ENCODE measurements around the gene TMEM127. TPM values are rescaled to one million over a fixed set of nuclear protein-coding genes. Genes with fewer than 3 reads are reported as not detected.

TMEM127 gene
- total RNA-seq, 4 donors from 2014 or later, result 26.4 to 42.8 (median 29.9) TPM

GRCh38 chr2:96236882-96237281 is 28.9 kb downstream of the TMEM127 start:
- TF ChIP-seq CTCF (IDR thresholded peaks at IDR 0.05; ENCODE audit: low read depth), result no peak

- TF ChIP-seq CTCF (IDR thresholded peaks at IDR 0.05; ENCODE audit: low read depth), result no peak
These were observed 31.9 kb downstream of the TMEM127 start for GRCh38 chr2:96233880-96234316.

- no peak for TF ChIP-seq CTCF (IDR thresholded peaks at IDR 0.05; ENCODE audit: low read depth)
These were observed 32.4 kb downstream of the TMEM127 start for GRCh38 chr2:96233436-96233835.

- no peak for TF ChIP-seq CTCF (IDR thresholded peaks at IDR 0.05; ENCODE audit: low read depth)
These were observed 34.5 kb downstream of the TMEM127 start for GRCh38 chr2:96231316-96231715.

- TF ChIP-seq CTCF (IDR thresholded peaks at IDR 0.05; ENCODE audit: low read depth), result no peak
These were observed 40.7 kb downstream of the TMEM127 start for GRCh38 chr2:96225016-96225533.

- no peak for TF ChIP-seq CTCF (IDR thresholded peaks at IDR 0.05; ENCODE audit: low read depth)
These were observed 47.2 kb downstream of the TMEM127 start for GRCh38 chr2:96218508-96219131.

- TF ChIP-seq CTCF (IDR thresholded peaks at IDR 0.05; ENCODE audit: low read depth), result no peak
These were observed 51.2 kb downstream of the TMEM127 start for GRCh38 chr2:96214554-96214953.
